Lung (tissue), 12 donors: ENCODE data around the gene INPP4A. TPM values are rescaled to one million over a fixed set of nuclear protein-coding genes. Genes with fewer than 3 reads are reported as not detected.

Source experiments
- ATAC-seq: fragments of 200-7000 bp; cut with Tn5 transposase; one replicate; pipeline ENCODE4 v1.9.1; 2020; ENCODE audit warnings: moderate number of reproducible peaks; ENCODE audit not compliant: insufficient read depth, low FRiP score
- DNase-seq, 3 donors: peaks; one replicate each; pipeline ENCODE4 v3.0.0-alpha.2; 2013 to 2017
- H3K27ac ChIP-seq, 2 donors: one replicate each; pipeline ENCODE4 v1.5.1; 2013; ENCODE audit warnings: mild to moderate bottlenecking in 2 of 2, moderate library complexity in 2 of 2, control low read depth in 1 of 2, inconsistent platforms in 1 of 2, low read depth in 1 of 2, low read length in 1 of 2
- H3K27me3 ChIP-seq, 3 donors: one replicate each; pipeline ENCODE4 v1.5.1; 2013; ENCODE audit warnings: low read length in 2 of 3; ENCODE audit not compliant: control insufficient read depth in 3 of 3, insufficient read depth in 3 of 3
- H3K36me3 ChIP-seq, 4 donors: one replicate each; pipeline ENCODE4 v1.5.1; 2013; ENCODE audit warnings: low read length in 4 of 4, mild to moderate bottlenecking in 1 of 4, moderate library complexity in 1 of 4; ENCODE audit not compliant: control insufficient read depth in 4 of 4, insufficient read depth in 4 of 4
- H3K4me1 ChIP-seq, 5 donors: one replicate each; pipeline ENCODE4 v1.5.1; 2013; ENCODE audit warnings: low read length in 5 of 5, mild to moderate bottlenecking in 2 of 5, moderate library complexity in 1 of 5; ENCODE audit not compliant: control insufficient read depth in 5 of 5, insufficient read depth in 5 of 5
- H3K4me3 ChIP-seq: one replicate; pipeline ENCODE4 v1.5.1; 2013; ENCODE audit warnings: mild to moderate bottlenecking, control low read depth, moderate library complexity
- H3K9ac ChIP-seq, 2 donors: one replicate each; pipeline ENCODE4 v1.5.1; 2013; ENCODE audit warnings: low read length in 2 of 2, control low read depth in 1 of 2; ENCODE audit not compliant: insufficient read depth in 1 of 2
- H3K9me3 ChIP-seq, 4 donors: one replicate each; pipeline ENCODE4 v1.5.1; 2013; ENCODE audit warnings: low read length in 3 of 4, mild to moderate bottlenecking in 1 of 4, moderate library complexity in 1 of 4; ENCODE audit not compliant: control insufficient read depth in 4 of 4, insufficient read depth in 3 of 4
- WGBS, 2 donors: extraction: QIAGEN DNeasy Blood & Tissue Kit; methylation state at CpG; one replicate each; pipeline ENCODE4 v1.1.7; 2013; 5-methylcytosine and 5-hydroxymethylcytosine counted together
- polyA plus RNA-seq, 2 donors: library from polyadenylated mRNA; stranded (reverse); fragments of 200-250 nt; gene quantifications; one replicate each; pipeline ENCODE4 v1.2.1, GENCODE V29; 2013
- total RNA-seq, 2 donors: library from RNA; depleted of rRNA in 1 of 2; stranded (reverse); fragments of >200 nt in 1 of 2; gene quantifications; one replicate each; pipeline ENCODE4 v1.2.1, GENCODE V29; 2014 to 2021
- TF ChIP-seq, protein P1 (sequence below): IDR thresholded peaks from 2 replicates; pipeline ENCODE4 v1.5.1; 2012; ENCODE audit warnings: mild to moderate bottlenecking; ENCODE audit errors: control extremely low read depth, extremely low read depth
- donor health status: control.
- donor health status: control.
- donor health status: Bipolar disorder and iron deficiency.
- donor health status: healthy.
- donor health status: DM: yes; HTN: yes; CAD: no.

INPP4A gene
- total and polyA plus RNA-seq, 4 donors, result 8.0 to 43.3 (median 19.8) TPM

DNA sequence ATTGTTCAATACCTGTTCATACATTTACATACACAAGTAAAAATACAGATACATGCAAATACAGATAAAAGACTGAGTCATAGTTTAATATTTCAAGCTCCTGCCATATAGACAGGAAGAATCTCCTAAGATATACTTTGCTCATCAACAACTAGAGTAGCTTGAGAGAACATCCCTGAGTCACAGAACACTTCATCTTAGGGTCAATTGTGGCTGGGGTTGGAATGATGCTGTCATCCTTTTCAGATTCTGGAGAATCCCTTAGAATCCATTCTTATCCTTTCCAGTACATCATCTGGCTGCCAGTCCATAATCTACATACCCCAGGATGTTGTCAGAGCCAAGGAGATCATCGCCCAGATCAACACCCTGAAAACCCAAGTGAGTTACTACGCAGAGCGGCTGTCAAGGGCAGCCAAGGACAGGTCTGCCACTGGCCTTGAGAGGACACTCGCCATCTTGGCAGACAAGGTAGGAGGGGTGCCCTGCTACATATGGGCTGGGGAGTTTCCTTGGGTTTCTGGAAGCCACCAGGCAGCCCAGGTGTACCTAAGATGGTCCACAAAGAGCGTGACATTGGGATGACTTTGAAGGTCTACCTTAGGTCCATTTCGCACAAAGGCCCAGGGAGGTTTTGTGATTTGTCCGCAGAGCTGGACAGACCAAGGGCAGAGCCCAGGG lies 108.0 kb downstream of the INPP4A start:
- H3K36me3 ChIP-seq, result peaks cover 5 to 52% (median 24%) of the 10 kb centered on the region in 4 donors
- 98 to 99% methylated on average over 7 of the region's 7 CpGs for WGBS, 2 donors
- no peak overlapping the region for H3K9ac ChIP-seq
- H3K27me3 ChIP-seq, result no peaks in the 10 kb centered on the region
- no peak overlapping the region for H3K4me3 ChIP-seq
- H3K9me3 ChIP-seq, result no peaks in the 10 kb centered on the region
- H3K27ac ChIP-seq, result no peak overlapping the region
- DNase-seq, result no peak
- TF ChIP-seq, protein P1, sequence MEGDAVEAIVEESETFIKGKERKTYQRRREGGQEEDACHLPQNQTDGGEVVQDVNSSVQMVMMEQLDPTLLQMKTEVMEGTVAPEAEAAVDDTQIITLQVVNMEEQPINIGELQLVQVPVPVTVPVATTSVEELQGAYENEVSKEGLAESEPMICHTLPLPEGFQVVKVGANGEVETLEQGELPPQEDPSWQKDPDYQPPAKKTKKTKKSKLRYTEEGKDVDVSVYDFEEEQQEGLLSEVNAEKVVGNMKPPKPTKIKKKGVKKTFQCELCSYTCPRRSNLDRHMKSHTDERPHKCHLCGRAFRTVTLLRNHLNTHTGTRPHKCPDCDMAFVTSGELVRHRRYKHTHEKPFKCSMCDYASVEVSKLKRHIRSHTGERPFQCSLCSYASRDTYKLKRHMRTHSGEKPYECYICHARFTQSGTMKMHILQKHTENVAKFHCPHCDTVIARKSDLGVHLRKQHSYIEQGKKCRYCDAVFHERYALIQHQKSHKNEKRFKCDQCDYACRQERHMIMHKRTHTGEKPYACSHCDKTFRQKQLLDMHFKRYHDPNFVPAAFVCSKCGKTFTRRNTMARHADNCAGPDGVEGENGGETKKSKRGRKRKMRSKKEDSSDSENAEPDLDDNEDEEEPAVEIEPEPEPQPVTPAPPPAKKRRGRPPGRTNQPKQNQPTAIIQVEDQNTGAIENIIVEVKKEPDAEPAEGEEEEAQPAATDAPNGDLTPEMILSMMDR, result no peak
- no peak for ATAC-seq
- no peaks in the 10 kb centered on the region for H3K4me1 ChIP-seq

GRCh38 chr2:98554116-98554861 lies 109.6 kb downstream of the INPP4A start:
- 91 to 93% methylated on average over 10 of the region's 10 CpGs for WGBS, 2 donors
- no peak for DNase-seq
- no peak overlapping the region for H3K4me3 ChIP-seq
- H3K4me1 ChIP-seq, result no peaks in the 10 kb centered on the region
- TF ChIP-seq, protein P1, result no peak
- H3K9ac ChIP-seq, result no peak overlapping the region
- no peak overlapping the region for H3K27ac ChIP-seq
- peaks cover 7 to 43% (median 23%) of the 10 kb centered on the region in 4 donors for H3K36me3 ChIP-seq
- no peaks in the 10 kb centered on the region for H3K27me3 ChIP-seq
- ATAC-seq, result no peak
- no peaks in the 10 kb centered on the region for H3K9me3 ChIP-seq

- Histone ChIP-seq H3K9me3 (no peaks in the 10 kb centered on the region), H3K4me3 (no peak overlapping the region), H3K27ac (no peak overlapping the region), H3K36me3 (peaks cover 7 to 45% (median 28%) of the 10 kb centered on the region in 4 donors), H3K27me3 (no peaks in the 10 kb centered on the region), H3K4me1 (no peaks in the 10 kb centered on the region), H3K9ac (no peak overlapping the region)
- TF ChIP-seq, protein P1, result no peak
- WGBS, 2 donors, result 95 to 98% methylated on average over 8 of the region's 8 CpGs
- no peak for DNase-seq
- no peak for ATAC-seq
Observed at GRCh38 chr2:98555696-98556095, 111.0 kb downstream of the INPP4A start.
